H1 (cell line): ENCODE results near the gene DEPP1. TPM values are rescaled to one million over a fixed set of nuclear protein-coding genes. Genes with fewer than 3 reads are reported as not detected.
A peak's percentile ranks its signal among the peaks of the same experiment; 100 is the strongest.

Experiments used
- CTCF ChIA-PET: fragments of 300-600 bp; sonication (Branson Sonifier 250); formaldehyde crosslinking; loops from one replicate; lab custom pipeline; 2021; ENCODE audit not compliant: partially characterized antibody; lab: Charles Lee
- POLR2A ChIA-PET: fragments of 300-600 bp; sonication (Branson Sonifier 250); formaldehyde crosslinking; loops from one replicate; lab custom pipeline; 2021; ENCODE audit warnings: inconsistent platforms; ENCODE audit not compliant: partially characterized antibody; lab: Charles Lee
- DNase-seq, 2 experiments: peaks; one replicate each; pipeline versions ENCODE4 v3.0.0 to v3.0.0-alpha.2; 2010 to 2022; ENCODE audit warnings: low spot score in 2 of 2, low read depth in 1 of 2, mixed read lengths in 1 of 2
- FAIRE-seq: peaks from 2 replicates; lab custom pipeline; 2011; peaks lifted over from hg19 to GRCh38; lab: Jason Lieb, UNC
- H2AFZ ChIP-seq: 2 replicates; pipeline ENCODE4 v1.8.1; 2012; ENCODE audit warnings: low read length, inconsistent platforms
- H2AK5ac ChIP-seq: 2 replicates; pipeline ENCODE4 v1.6.1; 2013; ENCODE audit warnings: low read depth, low read length
- H2BK120ac ChIP-seq: replicated peaks from 2 replicates; pipeline ENCODE3; 2013; ENCODE audit warnings: low read depth, low read length, inconsistent platforms
- H2BK12ac ChIP-seq: 2 replicates; pipeline ENCODE4 v1.6.1; 2013; ENCODE audit warnings: low read depth, low read length
- H2BK15ac ChIP-seq: 2 replicates; pipeline ENCODE4 v1.6.1; 2013; ENCODE audit warnings: low read length
- H2BK20ac ChIP-seq: 2 replicates; pipeline ENCODE4 v1.6.1; 2013; ENCODE audit warnings: low read length
- H2BK5ac ChIP-seq: 2 replicates; pipeline ENCODE4 v1.6.1; 2013; ENCODE audit warnings: low read depth, low read length
- H3K14ac ChIP-seq: 2 replicates; pipeline ENCODE4 v1.6.1; 2013; ENCODE audit warnings: inconsistent platforms; ENCODE audit not compliant: insufficient read length
- H3K18ac ChIP-seq: 2 replicates; pipeline ENCODE4 v1.6.1; 2013; ENCODE audit warnings: low read length; ENCODE audit errors: extremely low read depth
- H3K23ac ChIP-seq: 2 replicates; pipeline ENCODE4 v1.6.1; 2013; ENCODE audit warnings: inconsistent platforms; ENCODE audit not compliant: insufficient read length
- H3K23me2 ChIP-seq: 2 replicates; pipeline ENCODE4 v1.6.1; 2013; ENCODE audit warnings: low read depth, low read length
- H3K27ac ChIP-seq: 2 replicates; pipeline ENCODE4 v1.6.1; 2011; ENCODE audit warnings: low read depth, low read length, inconsistent platforms
- H3K27me3 ChIP-seq, 4 experiments: replicated peaks in 1 of 4; 1 replicate in 1 of 4; 2 replicates in 3 of 4; pipeline versions ENCODE4 v1.6.1 to v1.8.1; 2011 to 2013; ENCODE audit warnings: low read length in 3 of 4, mild to moderate bottlenecking in 3 of 4, inconsistent platforms in 2 of 4, mixed read lengths in 2 of 4, moderate library complexity in 1 of 4; ENCODE audit not compliant: control insufficient read depth in 3 of 4, insufficient read depth in 3 of 4; ENCODE audit errors: extremely low read depth in 1 of 4
- H3K36me3 ChIP-seq, 4 experiments: 2 replicates each; pipeline versions ENCODE4 v1.6.1 to v1.8.1; 2011 to 2013; ENCODE audit warnings: mild to moderate bottlenecking in 4 of 4, low read length in 3 of 4, moderate library complexity in 2 of 4, control low read depth in 1 of 4, inconsistent platforms in 1 of 4; ENCODE audit not compliant: insufficient read depth in 4 of 4, control insufficient read depth in 2 of 4
- H3K4ac ChIP-seq: replicated peaks from 2 replicates; pipeline ENCODE3; 2013; ENCODE audit warnings: low read length, low read depth, mixed read lengths, inconsistent platforms; ENCODE audit not compliant: insufficient read length
- H3K4me1 ChIP-seq, 4 experiments: replicated peaks in 1 of 4; 1 replicate in 1 of 4; 2 replicates in 3 of 4; pipeline versions ENCODE4 v1.6.1 to v1.8.1; 2011 to 2013; ENCODE audit warnings: low read length in 3 of 4, inconsistent platforms in 2 of 4, mixed read lengths in 1 of 4; ENCODE audit not compliant: insufficient read depth in 4 of 4, control insufficient read depth in 3 of 4
- H3K4me2 ChIP-seq, 2 experiments: 2 replicates each; pipeline versions ENCODE4 v1.6.1 to v1.8.1; 2011 to 2013; ENCODE audit warnings: low read depth in 2 of 2, low read length in 2 of 2, control low read depth in 1 of 2, inconsistent platforms in 1 of 2, mild to moderate bottlenecking in 1 of 2; ENCODE audit not compliant: insufficient read depth in 1 of 2
- H3K4me3 ChIP-seq, 4 experiments: fragments of 200-600, 300-600 bp in 1 of 4; sonication (generic), shearing (Covaris generic), sonication (Bioruptor Twin) in 1 of 4; 2 replicates each; pipeline versions ENCODE4 v1.5.1 to v1.8.1; 2011 to 2016; ENCODE audit warnings: low read length in 4 of 4, low read depth in 3 of 4, control low read depth in 2 of 4, inconsistent platforms in 2 of 4, mild to moderate bottlenecking in 2 of 4, mixed read lengths in 1 of 4, moderate library complexity in 1 of 4; ENCODE audit not compliant: insufficient read depth in 2 of 4; ENCODE audit errors: extremely low read depth in 1 of 4
- H3K56ac ChIP-seq: replicated peaks from 2 replicates; pipeline ENCODE3; 2013; ENCODE audit warnings: low read depth, mild to moderate bottlenecking, mixed read lengths, low read length, inconsistent platforms; ENCODE audit not compliant: insufficient read length
- H3K79me1 ChIP-seq: 2 replicates; pipeline ENCODE4 v1.6.1; 2013; ENCODE audit warnings: low read depth, low read length, control low read depth
- H3K79me2 ChIP-seq, 2 experiments: 2 replicates each; pipeline versions ENCODE4 v1.6.1 to v1.8.1; 2012 to 2013; ENCODE audit warnings: low read length in 2 of 2, mild to moderate bottlenecking in 2 of 2, inconsistent platforms in 1 of 2; ENCODE audit not compliant: insufficient read depth in 2 of 2, control insufficient read depth in 1 of 2
- H3K9ac ChIP-seq, 4 experiments: replicated peaks in 1 of 4; 1 replicate in 1 of 4; 2 replicates in 3 of 4; pipeline versions ENCODE4 v1.6.1 to v1.8.1; 2011 to 2013; ENCODE audit warnings: low read depth in 3 of 4, low read length in 3 of 4, control low read depth in 2 of 4, mild to moderate bottlenecking in 2 of 4, moderate library complexity in 2 of 4, inconsistent platforms in 1 of 4; ENCODE audit errors: extremely low read depth in 1 of 4
- H3K9me3 ChIP-seq, 2 experiments: 2 replicates each; pipeline versions ENCODE4 v1.6.1 to v1.8.1; 2012 to 2013; ENCODE audit warnings: mild to moderate bottlenecking in 2 of 2, moderate library complexity in 2 of 2, control low read depth in 1 of 2, inconsistent platforms in 1 of 2, low read depth in 1 of 2, low read length in 1 of 2, mixed read lengths in 1 of 2; ENCODE audit not compliant: insufficient read depth in 2 of 2
- H4K20me1 ChIP-seq, 2 experiments: replicated peaks in 1 of 2; 2 replicates each; pipeline versions ENCODE3 to v1.8.1; 2011 to 2013; ENCODE audit warnings: inconsistent platforms in 2 of 2, low read length in 2 of 2, mild to moderate bottlenecking in 1 of 2; ENCODE audit not compliant: insufficient read depth in 2 of 2, control insufficient read depth in 1 of 2
- H4K5ac ChIP-seq: 2 replicates; pipeline ENCODE4 v1.6.1; 2013; ENCODE audit warnings: low read length, low read depth, mixed read lengths, inconsistent platforms; ENCODE audit not compliant: insufficient read length
- H4K8ac ChIP-seq: 2 replicates; pipeline ENCODE4 v1.8.0; 2013; ENCODE audit warnings: mild to moderate bottlenecking, moderate library complexity, low read length, inconsistent platforms; ENCODE audit not compliant: insufficient read depth; ENCODE audit errors: extremely low read depth
- H4K91ac ChIP-seq: replicated peaks from 2 replicates; pipeline ENCODE3; 2013; ENCODE audit warnings: low read length, mixed read lengths, inconsistent platforms; ENCODE audit not compliant: insufficient read length
- HDAC2 ChIP-seq, 2 experiments: fragments of 300-600 bp in 1 of 2; sonication (generic) in 1 of 2; IDR thresholded peaks; 2 replicates each; pipeline ENCODE4 v1.6.1; 2011 to 2012; ENCODE audit warnings: low read depth in 2 of 2, low read length in 2 of 2, mild to moderate bottlenecking in 2 of 2, moderate library complexity in 2 of 2, borderline replicate concordance in 1 of 2, inconsistent platforms in 1 of 2
- POLR2AphosphoS5 ChIP-seq: IDR thresholded peaks from 2 replicates; pipeline ENCODE4 v1.6.1; 2011; ENCODE audit warnings: low read depth, low read length
- POU5F1 ChIP-seq: IDR thresholded peaks from 2 replicates; pipeline ENCODE4 v1.6.1; 2011; ENCODE audit warnings: low read depth, mild to moderate bottlenecking, low read length, moderate library complexity
- WGBS, 2 experiments: shearing (Covaris generic) in 1 of 2; methylation state at CpG; one replicate each; pipeline versions ENCODE4 v1.1.6 to v1.1.7; 2013 to 2015; ENCODE audit warnings: low lambda C conversion rate in 2 of 2, mixed read lengths in 2 of 2, inconsistent platforms in 1 of 2, low coverage in 1 of 2, missing lambda C conversion rate in 1 of 2; ENCODE audit not compliant: insufficient replicate concordance in 2 of 2, insufficient coverage in 1 of 2, insufficient read length in 1 of 2; ENCODE audit errors: extremely low coverage in 1 of 2, missing lambda C conversion rate in 1 of 2; 5-methylcytosine and 5-hydroxymethylcytosine counted together
- polyA plus RNA-seq, 7 experiments: library from polyadenylated mRNA; depleted of rRNA in 3 of 7; stranded (reverse) in 5 of 7; unstranded in 2 of 7; fragments of >200 nt in 5 of 7; fragments of 200-250 nt in 2 of 7; gene quantifications; 1 replicate in 5 of 7; 2 replicates in 1 of 7; 4 replicates in 1 of 7; pipeline versions ENCODE4 v1.2.1 to v1.2.3, GENCODE V29; 2011 to 2013; ENCODE audit warnings: missing spikeins in 2 of 7, mixed read lengths in 2 of 7
- total RNA-seq: library from RNA; stranded (reverse); fragmentation: NEBNext Ultra II Directional; extraction: Animal tissue kit (Norgen Biotek cat#: 25700); gene quantifications from 2 replicates; pipeline ENCODE4 v1.2.1, GENCODE V29; 2021

DEPP1 gene
- total and polyA plus RNA-seq, 2 of the 8 experiments (the other 6 are each of a cell fraction or from before 2014, with no cell fraction given): 0.67 to 4.5 TPM

DNA sequence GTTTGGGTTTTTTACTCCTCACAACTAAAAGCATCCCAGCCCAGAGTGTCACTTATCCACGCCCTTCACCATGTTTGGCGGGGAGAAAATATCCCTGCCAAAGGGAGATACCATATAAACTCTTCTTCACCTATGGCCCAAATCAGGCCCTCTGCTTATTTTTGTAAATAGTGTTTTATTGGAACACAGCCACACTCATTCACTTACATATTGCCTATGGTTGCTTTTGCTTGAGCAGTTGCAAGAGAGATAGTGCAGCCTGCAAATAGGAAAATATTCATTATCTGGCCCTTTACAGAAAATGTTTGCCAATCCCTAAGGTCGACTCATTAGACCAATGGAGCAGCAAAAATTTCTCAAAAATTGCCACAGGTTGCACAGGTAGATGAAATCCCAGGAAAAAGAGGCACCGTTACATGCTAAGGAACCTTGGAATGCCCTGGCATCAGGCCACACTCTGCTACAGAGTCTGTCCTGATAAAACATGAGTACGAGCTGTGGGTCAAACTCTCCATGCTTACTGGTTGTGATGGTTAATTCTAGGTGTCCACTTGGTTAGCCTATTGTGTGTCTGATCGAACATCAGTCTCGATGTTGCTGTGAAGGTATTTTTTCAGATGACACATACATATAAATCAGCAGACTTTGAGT lies 26.9 kb downstream of the DEPP1 start:
- no peaks in the 10 kb centered on the region for H3K9me3 ChIP-seq
- POLR2A ChIA-PET: interaction anchor here (1.2 to 2.6 kb wide), 3 partner anchors 12 to 27 kb away, joined by 5 to 14 read pairs (median 6); partner anchors contain the start of gene DEPP1
- 86% methylated on average over 7 of the region's 7 CpGs; no CpG with 5 or more reads in 1 of the 2 experiments for WGBS, 2 experiments

More for the DNA sequence above, 26.9 kb downstream of the DEPP1 start:
- Histone ChIP-seq H3K36me3 (no peaks in the 10 kb centered on the region), H3K56ac (no peak overlapping the region), H3K4ac (no peak overlapping the region), H4K5ac (no peak overlapping the region), H2BK15ac (no peak overlapping the region), H3K27me3 (no peaks in the 10 kb centered on the region; a peak in 1 of 7 replicates), H3K4me1 (peaks cover 0 to 7% (median 0%) of the 10 kb centered on the region in 4 experiments; a peak in 2 of 7 replicates), H3K79me1 (no peaks in the 10 kb centered on the region), H3K23ac (no peak overlapping the region), H2BK5ac (peak overlapping the region; percentile 29; the same call in 1 of the 2 replicates), H4K20me1 (no peaks in the 10 kb centered on the region), H3K4me3 (no peak overlapping the region), H2AK5ac (no peak overlapping the region), H3K23me2 (no peaks in the 10 kb centered on the region), H3K18ac (no peak overlapping the region), H2BK120ac (no peak overlapping the region), H4K91ac (no peak overlapping the region), H3K27ac (no peak overlapping the region), H3K4me2 (no peak overlapping the region), H3K9ac (no peak overlapping the region; a peak in 1 of 7 replicates), H2BK20ac (no peak overlapping the region), H2BK12ac (no peak overlapping the region), H3K14ac (no peak overlapping the region), H2AFZ (no peak overlapping the region), H4K8ac (no peak overlapping the region), H3K79me2 (no peaks in the 10 kb centered on the region)
- TF ChIP-seq POU5F1 (no peak), HDAC2 (IDR thresholded peaks at IDR 0.05; ENCODE audit: borderline replicate concordance in 1 of 2, low read depth in 2 of 2, low read length in 2 of 2) (no peak), POLR2AphosphoS5 (no peak)
- DNase-seq (peak in 1 of 2 experiments; percentile 1), FAIRE-seq (no peak)
- CTCF ChIA-PET: interaction anchor here (0.5 to 13.4 kb wide), 7 partner anchors 14 to 207 kb away, joined by 3 to 143 read pairs (median 6); no protein-coding TSS in a partner anchor
